ENCODE results near the gene OR8J1. TPM values are rescaled to one million over a fixed set of nuclear protein-coding genes. Genes with fewer than 3 reads are reported as not detected.

OR8J1 gene
- total and polyA plus RNA-seq, 2 experiments from 2014 or later: not detected

GRCh38 chr11:56340289-56340688 is 13.8 kb upstream of the OR8J1 start:
- H3K4me3 ChIP-seq: no peak overlapping the region
- TF ChIP-seq ZNF331 (CRISPR knock-in tag; IDR thresholded peaks at IDR 0.05; ENCODE audit: low read depth): no peak
- no peak for TF ChIP-seq ZNF462 (CRISPR knock-in tag; IDR thresholded peaks at IDR 0.05)
- TF ChIP-seq JUNB (IDR thresholded peaks at IDR 0.05; ENCODE audit: unreplicated experiment): no peak
- no peak for TF ChIP-seq STAT1 (IDR thresholded peaks at IDR 0.05; ENCODE audit: unreplicated experiment)
- no peak for TF ChIP-seq CTCF (conservative IDR thresholded peaks at IDR 0.05; ENCODE audit: low read depth in 2 of 2)
- TF ChIP-seq POLR2AphosphoS5 (IDR thresholded peaks at IDR 0.05; ENCODE audit: low read depth): no peak
- no peak for TF ChIP-seq REST (IDR thresholded peaks at IDR 0.05; ENCODE audit: unreplicated experiment)
- TF ChIP-seq EZH2 (IDR thresholded peaks at IDR 0.05; ENCODE audit: low read depth, unreplicated experiment): no peak
- TF ChIP-seq EZH2phosphoT487 (IDR thresholded peaks at IDR 0.05; ENCODE audit: unreplicated experiment): no peak
- no peaks in the 10 kb centered on the region for H3K27me3 ChIP-seq (ENCODE audit: insufficient read depth)
- no peak overlapping the region; the same call in 1 of the 2 replicates for H3K27ac Mint-ChIP-seq
- H3K4me2 ChIP-seq: no peak overlapping the region
- no peak overlapping the region for H2AFZ ChIP-seq
- H3K36me3 Mint-ChIP-seq (ENCODE audit: low read depth): peaks cover 17% of the 10 kb centered on the region; the same call in 2 of the 3 replicates
- no peak for ATAC-seq
- peaks cover 13% of the 10 kb centered on the region; the same call in 1 of the 2 replicates for H3K9me2 ChIP-seq (ENCODE audit: insufficient read depth)
- H4K20me1 ChIP-seq (replicated peaks; ENCODE audit: insufficient read depth): no peaks in the 10 kb centered on the region
- no peaks in the 10 kb centered on the region for H3K27me3 Mint-ChIP-seq (ENCODE audit: insufficient read depth, low read depth, poor library complexity)
- no peaks in the 10 kb centered on the region for H3K36me3 ChIP-seq (ENCODE audit: insufficient read depth)
- peaks cover 10% of the 10 kb centered on the region; the same call in 2 of the 3 replicates for H3K4me1 Mint-ChIP-seq
- peaks cover 16% of the 10 kb centered on the region for H3K9me3 Mint-ChIP-seq
- H3K79me2 ChIP-seq (replicated peaks; ENCODE audit: insufficient read depth): no peaks in the 10 kb centered on the region
- H3K4me3 Mint-ChIP-seq: no peak overlapping the region
- 0 out of 2 replicates have a peak, but pooled peaks cover 8% of the 10 kb centered on the region for H3K4me1 ChIP-seq (ENCODE audit: insufficient read depth)
- no peaks in the 10 kb centered on the region for H3F3A ChIP-seq (replicated peaks; ENCODE audit: low read depth)
- no peak for DNase-seq (ENCODE audit: low spot score)
- no peak overlapping the region for H3K27ac ChIP-seq (ENCODE audit: low read depth)
